Uterus (tissue), 4 donors: ENCODE measurements around the gene KCNJ4. TPM values are rescaled to one million over a fixed set of nuclear protein-coding genes. Genes with fewer than 3 reads are reported as not detected.
"Not testable (repeated sequence)": the region's sequence is repeated elsewhere in the genome, so short reads cannot be mapped to it uniquely, and the experiment has no call there.

Experiments
- DNase-seq, 2 donors: peaks; one replicate each; pipeline ENCODE4 v3.0.0-alpha.2; 2019 to 2020
- H3K27ac ChIP-seq, 2 donors: fragments of 200-600 bp; sonication (generic); 1 replicate in 1 of 2; 2 replicates in 1 of 2; pipeline ENCODE4 v1.5.1; 2016 to 2018
- H3K27me3 ChIP-seq, 2 donors: fragments of 200-600 bp; sonication (generic); one replicate each; pipeline ENCODE4 v1.5.1; 2018 to 2019; ENCODE audit warnings: control low read depth in 1 of 2
- H3K36me3 ChIP-seq, 2 donors: fragments of 200-600 bp; sonication (generic); one replicate each; pipeline ENCODE4 v1.5.1; 2019; ENCODE audit warnings: control low read depth in 1 of 2
- H3K4me1 ChIP-seq, 2 donors: fragments of 200-600 bp; sonication (generic); one replicate each; pipeline ENCODE4 v1.5.1; 2018 to 2019; ENCODE audit warnings: control low read depth in 1 of 2
- H3K4me3 ChIP-seq, 2 donors: fragments of 200-600 bp; sonication (generic); 1 replicate in 1 of 2; 2 replicates in 1 of 2; pipeline ENCODE4 v1.5.1; 2018 to 2019; ENCODE audit warnings: mild to moderate bottlenecking in 1 of 2
- H3K9me3 ChIP-seq, 2 donors: fragments of 200-600 bp; sonication (generic); one replicate each; pipeline ENCODE4 v1.5.1; 2019; ENCODE audit warnings: control low read depth in 1 of 2
- CTCF ChIP-seq, 4 experiments: fragments of 200-600 bp in 2 of 4; fragments of 450-650 bp in 2 of 4; sonication (generic) in 2 of 4; IDR thresholded peaks; one replicate each; pipeline ENCODE4 v1.5.1; 2016 to 2019; ENCODE audit warnings: antibody characterized with exemption in 4 of 4, mild to moderate bottlenecking in 2 of 4, moderate library complexity in 1 of 4
- POLR2A ChIP-seq, 2 donors: fragments of 450-650 bp; IDR thresholded peaks; one replicate each; pipeline ENCODE4 v1.6.1; 2016; ENCODE audit warnings: antibody characterized with exemption in 2 of 2, mild to moderate bottlenecking in 1 of 2, moderate library complexity in 1 of 2
- intact Hi-C: fragments of 100-400 bp; cut with DNase I; formaldehyde crosslinking; loops from one replicate; pipeline ENCODE4 v1.15.1; 2023; ENCODE audit warnings: low total_unique reads
- total RNA-seq, 4 donors: library from RNA; depleted of rRNA in 3 of 4; stranded (reverse); fragments of >200 nt in 3 of 4; gene quantifications; one replicate each; pipeline versions ENCODE4 v1.1.0 to v1.2.4, GENCODE V29; 2014 to 2023
- donor health status: DM: yes; HTN: yes; CAD: no.

KCNJ4 gene
- total RNA-seq, 4 donors from 2014 or later, result 0.21 to 1.1 TPM; not detected in 2

GRCh38 chr22:38406617-38407016, 48.4 kb downstream of the KCNJ4 start:
- intact Hi-C loops, result no loop called here
- Histone ChIP-seq H3K9me3 (no peaks in the 10 kb centered on the region), H3K4me1 (no peaks in the 10 kb centered on the region), H3K36me3 (no peaks in the 10 kb centered on the region), H3K27ac (no peak overlapping the region), H3K4me3 (no peak overlapping the region), H3K27me3 (no peaks in the 10 kb centered on the region)
- no peak for DNase-seq
- TF ChIP-seq CTCF (IDR thresholded peaks at IDR 0.05) (no peak), POLR2A (IDR thresholded peaks at IDR 0.05) (no peak)

- Histone ChIP-seq H3K27ac (no peak overlapping the region), H3K4me3 (no peak overlapping the region), H3K27me3 (no peaks in the 10 kb centered on the region), H3K36me3 (no peaks in the 10 kb centered on the region), H3K9me3 (no peaks in the 10 kb centered on the region), H3K4me1 (no peaks in the 10 kb centered on the region)
- TF ChIP-seq CTCF (IDR thresholded peaks at IDR 0.05) (no peak), POLR2A (IDR thresholded peaks at IDR 0.05) (no peak)
- no peak for DNase-seq
- intact Hi-C loops, result no loop called here
Observed at GRCh38 chr22:38404419-38404818, 50.6 kb downstream of the KCNJ4 start.

GRCh38 chr22:38403812-38404211, 51.2 kb downstream of the KCNJ4 start:
- DNase-seq, result no peak
- H3K9me3 ChIP-seq, result no peaks in the 10 kb centered on the region
- H3K27ac ChIP-seq, result no peak overlapping the region
- no peaks in the 10 kb centered on the region for H3K4me1 ChIP-seq
- no peak overlapping the region for H3K4me3 ChIP-seq
- no peak for TF ChIP-seq CTCF (IDR thresholded peaks at IDR 0.05)
- TF ChIP-seq POLR2A (IDR thresholded peaks at IDR 0.05), result no peak
- no peaks in the 10 kb centered on the region for H3K36me3 ChIP-seq
- H3K27me3 ChIP-seq, result no peaks in the 10 kb centered on the region
- intact Hi-C loops, result no loop called here

GRCh38 chr22:38402204-38402603, 52.8 kb downstream of the KCNJ4 start:
- H3K9me3 ChIP-seq, result no peaks in the 10 kb centered on the region
- intact Hi-C loops, result no loop called here
- no peak for DNase-seq
- H3K36me3 ChIP-seq, result no peaks in the 10 kb centered on the region
- H3K27me3 ChIP-seq, result no peaks in the 10 kb centered on the region
- H3K27ac ChIP-seq, result no peak overlapping the region
- H3K4me3 ChIP-seq, result no peak overlapping the region
- TF ChIP-seq CTCF (IDR thresholded peaks at IDR 0.05) (no peak), POLR2A (IDR thresholded peaks at IDR 0.05) (no peak)
- H3K4me1 ChIP-seq, result no peaks in the 10 kb centered on the region

- TF ChIP-seq POLR2A (IDR thresholded peaks at IDR 0.05) (no peak), CTCF (IDR thresholded peaks at IDR 0.05) (no peak)
- no peaks in the 10 kb centered on the region for H3K27me3 ChIP-seq
- H3K36me3 ChIP-seq, result no peaks in the 10 kb centered on the region
- intact Hi-C loops, result no loop called here
- no peaks in the 10 kb centered on the region for H3K9me3 ChIP-seq
- H3K4me3 ChIP-seq, result no peak overlapping the region
- no peaks in the 10 kb centered on the region for H3K4me1 ChIP-seq
- H3K27ac ChIP-seq, result no peak overlapping the region
- no peak for DNase-seq
Observed at GRCh38 chr22:38401336-38402084, 53.5 kb downstream of the KCNJ4 start.

GRCh38 chr22:38400256-38400655, 54.7 kb downstream of the KCNJ4 start:
- intact Hi-C loops, H3K27ac ChIP-seq, H3K36me3 ChIP-seq, DNase-seq, H3K4me3 ChIP-seq, H3K9me3 ChIP-seq, H3K4me1 ChIP-seq, H3K27me3 ChIP-seq: not testable (repeated sequence)
